HepG2 (cell line): ENCODE results near the gene CAPN11. TPM values are rescaled to one million over a fixed set of nuclear protein-coding genes. Genes with fewer than 3 reads are reported as not detected.

Source experiments
- ATAC-seq: fragments of 200-7000 bp; cut with Tn5 transposase; 3 replicates; pipeline ENCODE4 v1.9.1; 2020; ENCODE audit warnings: mild to moderate bottlenecking, moderate library complexity
- BruUV-seq: library from RNA; stranded (reverse); fragments of 400-500 nt; replicated peaks from 2 replicates; lab custom pipeline; 2021; lab: Mats Ljungman, UMichigan
- CTCF ChIA-PET: fragments of 300-600 bp; formaldehyde crosslinking; extraction: SDS; loops from one replicate; lab custom pipeline; 2021; ENCODE audit warnings: low total read pairs, inconsistent platforms, low intra/inter-chr PET ratio; lab: Yijun Ruan, JAX
- POLR2A ChIA-PET: fragments of 350-600 bp; sonication (Branson Sonifier 250); formaldehyde crosslinking; loops from one replicate; lab custom pipeline; 2020; ENCODE audit warnings: antibody characterized with exemption, inconsistent platforms; lab: Yijun Ruan, JAX
- DNase-seq: peaks from one replicate; pipeline ENCODE4 v3.0.0-alpha.2; 2015; ENCODE audit warnings: low spot score
- FAIRE-seq: peaks from 3 replicates; lab custom pipeline; 2011; peaks lifted over from hg19 to GRCh38; lab: Jason Lieb, UNC
- H2AFZ ChIP-seq: one replicate; pipeline ENCODE4 v1.6.1; 2011; ENCODE audit warnings: low read length, inconsistent platforms
- H3K27ac ChIP-seq: fragments of 300-600 bp; 3 replicates; pipeline ENCODE4 v1.8.0; 2011; ENCODE audit warnings: mixed run types, mild to moderate bottlenecking, mixed read lengths, low read length, inconsistent platforms; ENCODE audit not compliant: insufficient read depth; ENCODE audit errors: extremely low read length
- H3K27me3 ChIP-seq, 2 experiments: fragments of 200-600 bp in 1 of 2; 2 replicates in 1 of 2; 3 replicates in 1 of 2; pipeline versions ENCODE4 v1.6.0 to v1.8.0; 2011; ENCODE audit warnings: low read length in 2 of 2, mild to moderate bottlenecking in 2 of 2, moderate library complexity in 2 of 2, inconsistent platforms in 1 of 2; ENCODE audit not compliant: insufficient read depth in 2 of 2, control insufficient read depth in 1 of 2
- H3K36me3 ChIP-seq, 2 experiments: fragments of 200-600 bp in 1 of 2; replicated peaks in 1 of 2; 2 replicates in 1 of 2; 3 replicates in 1 of 2; pipeline versions ENCODE4 v1.5.1 to v1.8.0; 2011; ENCODE audit warnings: low read length in 2 of 2, inconsistent platforms in 1 of 2; ENCODE audit not compliant: insufficient read depth in 2 of 2, control insufficient read depth in 1 of 2
- H3K4me1 ChIP-seq: 2 replicates; pipeline ENCODE4 v1.5.1; 2012; ENCODE audit warnings: low read length, inconsistent platforms; ENCODE audit not compliant: insufficient read depth
- H3K4me2 ChIP-seq: 2 replicates; pipeline ENCODE4 v1.6.0; 2011; ENCODE audit warnings: low read depth, low read length, inconsistent platforms
- H3K4me3 ChIP-seq, 3 experiments: fragments of 200-600 bp in 1 of 3; sonication (generic), shearing (Covaris generic) in 1 of 3; replicated peaks in 1 of 3; 2 replicates each; pipeline ENCODE4 v1.5.1; 2011 to 2016; ENCODE audit warnings: low read length in 3 of 3, inconsistent platforms in 2 of 3, low read depth in 2 of 3, mild to moderate bottlenecking in 2 of 3, control low read depth in 1 of 3, mixed read lengths in 1 of 3; ENCODE audit not compliant: insufficient read depth in 1 of 3
- H3K79me2 ChIP-seq: one replicate; pipeline ENCODE4 v1.6.1; 2011; ENCODE audit warnings: low read length, inconsistent platforms; ENCODE audit not compliant: insufficient read depth
- H3K9ac ChIP-seq: 2 replicates; pipeline ENCODE4 v1.6.0; 2011; ENCODE audit warnings: mild to moderate bottlenecking, low read depth, low read length, inconsistent platforms; ENCODE audit not compliant: insufficient read depth
- H3K9me3 ChIP-seq: 2 replicates; pipeline ENCODE4 v1.5.1; 2012; ENCODE audit warnings: mild to moderate bottlenecking, low read length
- H4K20me1 ChIP-seq: 2 replicates; pipeline ENCODE4 v1.6.0; 2011; ENCODE audit warnings: inconsistent platforms, mild to moderate bottlenecking, low read length, moderate library complexity; ENCODE audit not compliant: insufficient read depth
- CC2D1A ChIP-seq: sonication (generic); formaldehyde crosslinking; IDR thresholded peaks from 2 replicates; pipeline ENCODE4 v1.8.1; 2023; ENCODE audit warnings: mild to moderate bottlenecking, missing genetic modification reagents
- MAFF ChIP-seq: IDR thresholded peaks from 2 replicates; pipeline ENCODE4 v1.6.1; 2011; ENCODE audit warnings: low read depth, low read length, improper control_type of control experiment
- NFKBIZ ChIP-seq: IDR thresholded peaks from 2 replicates; pipeline ENCODE4 v1.6.1; 2018; ENCODE audit warnings: missing genetic modification reagents, missing compliant biosample characterization
- SP1 ChIP-seq, 2 experiments: fragments of 450-650 bp in 1 of 2; sonication (generic) in 1 of 2; formaldehyde crosslinking in 1 of 2; IDR thresholded peaks; 2 replicates each; pipeline versions ENCODE4 v1.4.0 to v1.6.1; 2016 to 2020; ENCODE audit warnings: missing genetic modification reagents in 1 of 2
- ZNF614 ChIP-seq: IDR thresholded peaks from 2 replicates; pipeline ENCODE4 v1.6.1; 2018; ENCODE audit warnings: missing biosample characterization, missing genetic modification reagents, inconsistent platforms, borderline replicate concordance
- ZNF678 ChIP-seq: sonication (generic); formaldehyde crosslinking; IDR thresholded peaks from 2 replicates; pipeline ENCODE4 v1.4.0; 2020; ENCODE audit warnings: mild to moderate bottlenecking, missing genetic modification reagents
- ZNF775 ChIP-seq: sonication (generic); formaldehyde crosslinking; IDR thresholded peaks from 2 replicates; pipeline ENCODE4 v1.4.0; 2020; ENCODE audit warnings: missing genetic modification reagents, mild to moderate bottlenecking, moderate library complexity, borderline replicate concordance
- ZSCAN31 ChIP-seq: sonication (generic); formaldehyde crosslinking; IDR thresholded peaks from 2 replicates; pipeline ENCODE4 v1.5.0; 2020; ENCODE audit warnings: low read depth, mild to moderate bottlenecking, missing genetic modification reagents
- ZSCAN9 ChIP-seq: IDR thresholded peaks from 2 replicates; pipeline ENCODE4 v1.6.1; 2016; ENCODE audit warnings: borderline replicate concordance
- WGBS: methylation state at CpG from one replicate; pipeline ENCODE4 v1.1.6; 2017; ENCODE audit warnings: low lambda C conversion rate; 5-methylcytosine and 5-hydroxymethylcytosine counted together
- in situ Hi-C: cut with HindIII; loops from 2 replicates; pipeline ENCODE4 v1.10.0; 2017; ENCODE audit warnings: low pct_unique_long_range_greater_than_20kb; ENCODE audit not compliant: extremely low pct_ligation_motif_present
- intact Hi-C: fragments of 100-400 bp; cut with micrococcal nuclease; formaldehyde crosslinking; loops from one replicate; pipeline ENCODE4 v1.10.0; 2022; ENCODE audit not compliant: unreplicated experiment
- polyA plus RNA-seq, 8 experiments: library from polyadenylated mRNA; depleted of rRNA in 3 of 8; stranded (reverse) in 7 of 8; unstranded in 1 of 8; fragments of >200 nt; fragmentation: Illumina TruSeq in 4 of 8; extraction: Trizol in 4 of 8; gene quantifications; 2 replicates each; pipeline versions ENCODE4 v1.2.1 to v1.2.3, GENCODE V29; 2011 to 2016; ENCODE audit warnings: low read depth in 4 of 8, missing spikeins in 1 of 8, mixed read lengths in 1 of 8; ENCODE audit not compliant: insufficient read depth in 1 of 8
- total RNA-seq, 5 experiments: library from RNA; depleted of rRNA; stranded (reverse); fragments of >200 nt; fragmentation: Illumina TruSeq; extraction: Trizol; gene quantifications; 2 replicates each; pipeline ENCODE4 v1.2.3, GENCODE V29; 2016; ENCODE audit warnings: low read depth in 1 of 5
- TF ChIP-seq, protein P1 (sequence below): sonication (generic); formaldehyde crosslinking; IDR thresholded peaks from 2 replicates; pipeline ENCODE4 v1.4.0; 2020; ENCODE audit warnings: missing genetic modification reagents
- TF ChIP-seq, protein P2 (sequence below): IDR thresholded peaks from 2 replicates; pipeline ENCODE4 v1.6.1; 2016; ENCODE audit warnings: mild to moderate bottlenecking, missing biosample characterization, missing genetic modification reagents
- TF ChIP-seq, protein P3 (sequence below): sonication (generic); formaldehyde crosslinking; IDR thresholded peaks from 2 replicates; pipeline ENCODE4 v1.5.1; 2020; ENCODE audit warnings: mild to moderate bottlenecking, missing genetic modification reagents, moderate library complexity
- TF ChIP-seq, protein P4 (sequence below): sonication (generic); formaldehyde crosslinking; IDR thresholded peaks from 2 replicates; pipeline ENCODE4 v1.5.0; 2020; ENCODE audit warnings: missing genetic modification reagents
- TF ChIP-seq, protein P5 (sequence below): sonication (generic); formaldehyde crosslinking; IDR thresholded peaks from 2 replicates; pipeline ENCODE4 v1.4.0; 2020; ENCODE audit warnings: mild to moderate bottlenecking, missing genetic modification reagents
- TF ChIP-seq, protein P6 (sequence below): IDR thresholded peaks from 2 replicates; pipeline ENCODE4 v1.6.1; 2016; ENCODE audit warnings: missing genetic modification reagents, missing compliant biosample characterization

CAPN11 gene
- total and polyA plus RNA-seq, 2 of the 13 experiments (the other 11 are each of a cell fraction or from before 2014, with no cell fraction given): 0.07 to 0.11 TPM

DNA sequence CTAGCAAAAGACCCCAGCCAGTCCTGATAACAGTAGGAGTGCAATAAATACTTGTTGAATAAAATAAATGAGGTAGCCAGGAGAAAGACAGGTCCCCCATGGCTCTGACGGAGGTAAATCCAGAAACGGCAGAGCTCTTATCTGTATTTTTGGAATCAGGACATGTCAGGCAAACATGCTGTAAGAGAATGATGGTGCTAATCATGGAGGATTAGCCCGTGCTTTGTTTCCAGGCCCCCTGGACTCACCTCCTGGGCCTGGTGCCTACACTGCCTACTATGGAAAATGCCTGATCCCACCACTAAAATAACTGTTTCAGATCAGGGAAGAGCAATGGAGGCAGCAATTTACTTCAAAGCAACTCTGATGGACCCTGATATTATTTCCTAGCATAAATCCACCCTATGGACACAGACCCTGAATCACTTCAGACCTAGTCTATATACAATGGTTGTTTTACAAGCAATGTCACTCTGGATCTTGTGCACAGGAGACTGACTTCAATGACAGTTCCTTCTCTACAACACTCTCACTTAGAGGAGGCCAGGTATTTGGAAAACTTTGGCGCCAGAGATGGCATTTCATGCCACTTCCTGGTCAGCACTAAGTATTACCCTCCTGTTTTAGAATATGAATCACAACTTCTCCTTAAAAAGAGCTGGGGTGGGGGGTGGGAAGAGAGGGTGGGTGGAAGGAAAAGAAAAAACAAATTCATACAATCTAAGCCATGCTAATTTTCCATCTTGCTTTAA, 37.8 kb upstream of the CAPN11 start:
- Histone ChIP-seq H3K36me3 (peaks cover 0 to 20% of the 10 kb centered on the region in 2 experiments; a peak in 3 of 5 replicates), H3K4me2 (peak overlapping the region; percentile 12; the same call in 1 of the 2 replicates), H3K9ac (no peak overlapping the region), H2AFZ (no peak overlapping the region), H3K27ac (peak overlapping the region; percentile 18), H3K27me3 (no peaks in the 10 kb centered on the region; a peak in 1 of 5 replicates), H3K4me3 (no peak overlapping the region), H4K20me1 (peaks cover 79% of the 10 kb centered on the region), H3K79me2 (peaks cover 100% of the 10 kb centered on the region), H3K4me1 (peaks cover 100% of the 10 kb centered on the region)
- in situ Hi-C loops (no loop called here), intact Hi-C loops (no loop called here)
- FAIRE-seq (no peak), ATAC-seq (no peak), DNase-seq (no peak)
- WGBS: 85% methylated on average over 4 of the region's 4 CpGs
- ChIA-PET POLR2A (interaction anchor here (1.1 to 1.3 kb wide), 2 partner anchors 9 to 36 kb away, joined by 4 to 5 read pairs; no protein-coding TSS in a partner anchor), CTCF (interaction anchor here (1.1 kb wide), 1 partner anchor 31 kb away, joined by 3 read pairs; no protein-coding TSS in a partner anchor)
- BruUV-seq: no TSS peak
- TF ChIP-seq MAFF: no peak
- TF ChIP-seq, protein P1, sequence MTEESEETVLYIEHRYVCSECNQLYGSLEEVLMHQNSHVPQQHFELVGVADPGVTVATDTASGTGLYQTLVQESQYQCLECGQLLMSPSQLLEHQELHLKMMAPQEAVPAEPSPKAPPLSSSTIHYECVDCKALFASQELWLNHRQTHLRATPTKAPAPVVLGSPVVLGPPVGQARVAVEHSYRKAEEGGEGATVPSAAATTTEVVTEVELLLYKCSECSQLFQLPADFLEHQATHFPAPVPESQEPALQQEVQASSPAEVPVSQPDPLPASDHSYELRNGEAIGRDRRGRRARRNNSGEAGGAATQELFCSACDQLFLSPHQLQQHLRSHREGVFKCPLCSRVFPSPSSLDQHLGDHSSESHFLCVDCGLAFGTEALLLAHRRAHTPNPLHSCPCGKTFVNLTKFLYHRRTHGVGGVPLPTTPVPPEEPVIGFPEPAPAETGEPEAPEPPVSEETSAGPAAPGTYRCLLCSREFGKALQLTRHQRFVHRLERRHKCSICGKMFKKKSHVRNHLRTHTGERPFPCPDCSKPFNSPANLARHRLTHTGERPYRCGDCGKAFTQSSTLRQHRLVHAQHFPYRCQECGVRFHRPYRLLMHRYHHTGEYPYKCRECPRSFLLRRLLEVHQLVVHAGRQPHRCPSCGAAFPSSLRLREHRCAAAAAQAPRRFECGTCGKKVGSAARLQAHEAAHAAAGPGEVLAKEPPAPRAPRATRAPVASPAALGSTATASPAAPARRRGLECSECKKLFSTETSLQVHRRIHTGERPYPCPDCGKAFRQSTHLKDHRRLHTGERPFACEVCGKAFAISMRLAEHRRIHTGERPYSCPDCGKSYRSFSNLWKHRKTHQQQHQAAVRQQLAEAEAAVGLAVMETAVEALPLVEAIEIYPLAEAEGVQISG (CRISPR knock-in tag): no peak
- no peak for TF ChIP-seq ZNF678 (CRISPR knock-in tag)
- TF ChIP-seq ZNF775 (CRISPR knock-in tag): no peak
- TF ChIP-seq, protein P2, sequence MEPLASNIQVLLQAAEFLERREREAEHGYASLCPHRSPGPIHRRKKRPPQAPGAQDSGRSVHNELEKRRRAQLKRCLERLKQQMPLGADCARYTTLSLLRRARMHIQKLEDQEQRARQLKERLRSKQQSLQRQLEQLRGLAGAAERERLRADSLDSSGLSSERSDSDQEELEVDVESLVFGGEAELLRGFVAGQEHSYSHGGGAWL: no peak
- TF ChIP-seq, protein P3, sequence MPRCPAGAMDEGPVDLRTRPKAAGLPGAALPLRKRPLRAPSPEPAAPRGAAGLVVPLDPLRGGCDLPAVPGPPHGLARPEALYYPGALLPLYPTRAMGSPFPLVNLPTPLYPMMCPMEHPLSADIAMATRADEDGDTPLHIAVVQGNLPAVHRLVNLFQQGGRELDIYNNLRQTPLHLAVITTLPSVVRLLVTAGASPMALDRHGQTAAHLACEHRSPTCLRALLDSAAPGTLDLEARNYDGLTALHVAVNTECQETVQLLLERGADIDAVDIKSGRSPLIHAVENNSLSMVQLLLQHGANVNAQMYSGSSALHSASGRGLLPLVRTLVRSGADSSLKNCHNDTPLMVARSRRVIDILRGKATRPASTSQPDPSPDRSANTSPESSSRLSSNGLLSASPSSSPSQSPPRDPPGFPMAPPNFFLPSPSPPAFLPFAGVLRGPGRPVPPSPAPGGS: no peak
- TF ChIP-seq, protein P4, sequence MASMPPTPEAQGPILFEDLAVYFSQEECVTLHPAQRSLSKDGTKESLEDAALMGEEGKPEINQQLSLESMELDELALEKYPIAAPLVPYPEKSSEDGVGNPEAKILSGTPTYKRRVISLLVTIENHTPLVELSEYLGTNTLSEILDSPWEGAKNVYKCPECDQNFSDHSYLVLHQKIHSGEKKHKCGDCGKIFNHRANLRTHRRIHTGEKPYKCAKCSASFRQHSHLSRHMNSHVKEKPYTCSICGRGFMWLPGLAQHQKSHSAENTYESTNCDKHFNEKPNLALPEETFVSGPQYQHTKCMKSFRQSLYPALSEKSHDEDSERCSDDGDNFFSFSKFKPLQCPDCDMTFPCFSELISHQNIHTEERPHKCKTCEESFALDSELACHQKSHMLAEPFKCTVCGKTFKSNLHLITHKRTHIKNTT (CRISPR knock-in tag): no peak
- TF ChIP-seq, protein P5, sequence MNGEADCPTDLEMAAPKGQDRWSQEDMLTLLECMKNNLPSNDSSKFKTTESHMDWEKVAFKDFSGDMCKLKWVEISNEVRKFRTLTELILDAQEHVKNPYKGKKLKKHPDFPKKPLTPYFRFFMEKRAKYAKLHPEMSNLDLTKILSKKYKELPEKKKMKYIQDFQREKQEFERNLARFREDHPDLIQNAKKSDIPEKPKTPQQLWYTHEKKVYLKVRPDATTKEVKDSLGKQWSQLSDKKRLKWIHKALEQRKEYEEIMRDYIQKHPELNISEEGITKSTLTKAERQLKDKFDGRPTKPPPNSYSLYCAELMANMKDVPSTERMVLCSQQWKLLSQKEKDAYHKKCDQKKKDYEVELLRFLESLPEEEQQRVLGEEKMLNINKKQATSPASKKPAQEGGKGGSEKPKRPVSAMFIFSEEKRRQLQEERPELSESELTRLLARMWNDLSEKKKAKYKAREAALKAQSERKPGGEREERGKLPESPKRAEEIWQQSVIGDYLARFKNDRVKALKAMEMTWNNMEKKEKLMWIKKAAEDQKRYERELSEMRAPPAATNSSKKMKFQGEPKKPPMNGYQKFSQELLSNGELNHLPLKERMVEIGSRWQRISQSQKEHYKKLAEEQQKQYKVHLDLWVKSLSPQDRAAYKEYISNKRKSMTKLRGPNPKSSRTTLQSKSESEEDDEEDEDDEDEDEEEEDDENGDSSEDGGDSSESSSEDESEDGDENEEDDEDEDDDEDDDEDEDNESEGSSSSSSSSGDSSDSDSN (CRISPR knock-in tag): no peak
- TF ChIP-seq CC2D1A (CRISPR knock-in tag): no peak
- TF ChIP-seq, protein P6, sequence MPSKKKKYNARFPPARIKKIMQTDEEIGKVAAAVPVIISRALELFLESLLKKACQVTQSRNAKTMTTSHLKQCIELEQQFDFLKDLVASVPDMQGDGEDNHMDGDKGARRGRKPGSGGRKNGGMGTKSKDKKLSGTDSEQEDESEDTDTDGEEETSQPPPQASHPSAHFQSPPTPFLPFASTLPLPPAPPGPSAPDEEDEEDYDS (CRISPR knock-in tag): no peak
- TF ChIP-seq ZNF614 (CRISPR knock-in tag): no peak
- TF ChIP-seq SP1 (IDR thresholded peaks at IDR 0.05): no peak
- TF ChIP-seq SP1 (CRISPR knock-in tag; IDR thresholded peaks at IDR 0.05): no peak
- no peak for TF ChIP-seq ZSCAN9 (CRISPR knock-in tag)
- no peak for TF ChIP-seq ZSCAN31 (CRISPR knock-in tag)
- TF ChIP-seq NFKBIZ (CRISPR knock-in tag): no peak
- TF ChIP-seq, all 625 proteins: peak for 0
- no peaks in the 10 kb centered on the region for H3K9me3 ChIP-seq
